ENCODE results near the gene CD300LF. TPM values are rescaled to one million over a fixed set of nuclear protein-coding genes. Genes with fewer than 3 reads are reported as not detected.

CD300LF gene
- polyA plus RNA-seq, 1 donor (not counting 4 experiments of a cell fraction or from before 2014, with no cell fraction given) = not detected

DNA sequence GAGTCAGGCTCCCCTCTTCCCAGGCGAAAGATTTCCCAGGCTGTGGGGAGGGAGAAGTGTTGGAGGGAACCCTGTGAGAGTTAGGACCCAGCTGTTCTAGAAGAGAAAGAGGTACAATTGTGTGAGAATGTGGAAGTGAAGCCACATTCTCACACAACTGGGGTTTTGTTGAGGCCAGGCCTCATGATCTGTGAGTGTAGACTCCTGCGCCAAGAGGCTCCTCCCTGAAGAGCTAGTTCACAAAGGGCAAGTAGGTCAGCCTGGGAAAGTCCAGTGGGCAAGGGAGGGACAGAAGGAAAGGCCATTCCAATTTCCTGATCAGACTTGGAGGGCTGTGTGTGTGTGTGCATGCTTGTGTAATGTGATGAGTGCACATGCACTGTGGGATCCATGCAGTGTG is 15.2 kb downstream of the CD300LF start:
- Histone ChIP-seq H3K4me1 (ENCODE audit: control insufficient read depth, extremely low read depth, insufficient read depth, low read length) (no peaks in the 10 kb centered on the region), H3K9ac (ENCODE audit: control insufficient read depth, extremely low read depth, insufficient read depth, low read length) (no peak overlapping the region), H3K9me3 (ENCODE audit: control insufficient read depth, low read depth, low read length) (no peaks in the 10 kb centered on the region), H2AFZ (ENCODE audit: control insufficient read depth, low read length) (no peak overlapping the region), H3K27me3 (ENCODE audit: control insufficient read depth, extremely low read depth, insufficient read depth, low read length) (peaks cover 6% of the 10 kb centered on the region), H3K36me3 (ENCODE audit: control insufficient read depth in 2 of 2, extremely low read depth in 1 of 2, insufficient read depth in 2 of 2, low read length in 2 of 2) (no peaks in the 10 kb centered on the region), H3K4me2 (ENCODE audit: control insufficient read depth, extremely low read depth, insufficient read depth, low read depth, low read length) (no peak overlapping the region), H3K9me1 (ENCODE audit: control insufficient read depth, extremely low read depth, insufficient read depth, low read length) (no peaks in the 10 kb centered on the region), H3K4me3 (ENCODE audit: control insufficient read depth in 2 of 3, extremely low read depth in 1 of 3, insufficient read depth in 2 of 3, low read depth in 1 of 3, low read length in 3 of 3) (no peak overlapping the region), H3K27ac (ENCODE audit: control insufficient read depth, insufficient read depth, low read length) (no peak overlapping the region), H3K79me2 (ENCODE audit: control insufficient read depth, insufficient read depth, low read length) (no peaks in the 10 kb centered on the region), H4K20me1 (ENCODE audit: control insufficient read depth, extremely low read depth, insufficient read depth, low read length) (no peaks in the 10 kb centered on the region)
- TF ChIP-seq, protein P1, sequence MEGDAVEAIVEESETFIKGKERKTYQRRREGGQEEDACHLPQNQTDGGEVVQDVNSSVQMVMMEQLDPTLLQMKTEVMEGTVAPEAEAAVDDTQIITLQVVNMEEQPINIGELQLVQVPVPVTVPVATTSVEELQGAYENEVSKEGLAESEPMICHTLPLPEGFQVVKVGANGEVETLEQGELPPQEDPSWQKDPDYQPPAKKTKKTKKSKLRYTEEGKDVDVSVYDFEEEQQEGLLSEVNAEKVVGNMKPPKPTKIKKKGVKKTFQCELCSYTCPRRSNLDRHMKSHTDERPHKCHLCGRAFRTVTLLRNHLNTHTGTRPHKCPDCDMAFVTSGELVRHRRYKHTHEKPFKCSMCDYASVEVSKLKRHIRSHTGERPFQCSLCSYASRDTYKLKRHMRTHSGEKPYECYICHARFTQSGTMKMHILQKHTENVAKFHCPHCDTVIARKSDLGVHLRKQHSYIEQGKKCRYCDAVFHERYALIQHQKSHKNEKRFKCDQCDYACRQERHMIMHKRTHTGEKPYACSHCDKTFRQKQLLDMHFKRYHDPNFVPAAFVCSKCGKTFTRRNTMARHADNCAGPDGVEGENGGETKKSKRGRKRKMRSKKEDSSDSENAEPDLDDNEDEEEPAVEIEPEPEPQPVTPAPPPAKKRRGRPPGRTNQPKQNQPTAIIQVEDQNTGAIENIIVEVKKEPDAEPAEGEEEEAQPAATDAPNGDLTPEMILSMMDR (optimal IDR thresholded peaks at IDR 0.05 in 1 of 3, IDR thresholded peaks at IDR 0.05 in 1 of 3, conservative IDR thresholded peaks at IDR 0.05 in 1 of 3; ENCODE audit: extremely low read depth in 1 of 3, insufficient read depth in 2 of 3, low read length in 3 of 3) = no peak
- TF ChIP-seq EZH2 (IDR thresholded peaks at IDR 0.05; ENCODE audit: low read length) = no peak
- FAIRE-seq = no peak
- dilution Hi-C loops (cut with MboI; ENCODE audit: extremely low pct_ligation_motif_present, low sequenced_read_pairs) = no loop called here
- DNase-seq (ENCODE audit: low read depth, low spot score) = no peak

DNA sequence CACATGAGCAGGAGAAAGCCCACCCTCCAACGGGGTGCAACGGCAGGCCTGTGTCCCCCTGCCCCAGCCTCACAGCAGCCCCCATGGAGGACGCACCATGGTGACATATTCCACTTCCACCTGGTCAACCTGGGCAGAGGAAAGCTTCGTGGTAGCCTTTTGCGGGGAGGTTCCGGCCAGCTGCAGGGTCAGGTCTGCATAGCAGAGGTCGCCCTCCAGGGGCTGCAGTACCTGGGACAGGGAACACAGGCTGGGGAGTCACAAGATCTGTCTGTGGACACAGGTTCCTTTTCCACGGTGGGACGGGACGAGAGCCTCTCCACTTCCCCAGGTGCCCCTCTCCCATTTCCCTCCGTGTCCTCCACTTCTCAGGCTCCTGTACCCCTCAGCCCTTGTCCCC is 17.1 kb downstream of the CD300LF start:
- TF ChIP-seq EZH2 (IDR thresholded peaks at IDR 0.05; ENCODE audit: low read length) = no peak
- TF ChIP-seq, protein P1 (optimal IDR thresholded peaks at IDR 0.05 in 1 of 3, IDR thresholded peaks at IDR 0.05 in 1 of 3, conservative IDR thresholded peaks at IDR 0.05 in 1 of 3; ENCODE audit: extremely low read depth in 1 of 3, insufficient read depth in 2 of 3, low read length in 3 of 3) = no peak
- no peak overlapping the region for H3K4me2 ChIP-seq (ENCODE audit: control insufficient read depth, extremely low read depth, insufficient read depth, low read depth, low read length)
- H3K4me1 ChIP-seq (ENCODE audit: control insufficient read depth, extremely low read depth, insufficient read depth, low read length) = no peaks in the 10 kb centered on the region
- H2AFZ ChIP-seq (ENCODE audit: control insufficient read depth, low read length) = no peak overlapping the region
- H3K4me3 ChIP-seq (ENCODE audit: control insufficient read depth in 2 of 3, extremely low read depth in 1 of 3, insufficient read depth in 2 of 3, low read depth in 1 of 3, low read length in 3 of 3) = no peak overlapping the region
- H3K27me3 ChIP-seq (ENCODE audit: control insufficient read depth, extremely low read depth, insufficient read depth, low read length) = peaks cover 6% of the 10 kb centered on the region
- H3K9ac ChIP-seq (ENCODE audit: control insufficient read depth, extremely low read depth, insufficient read depth, low read length) = no peak overlapping the region
- no peaks in the 10 kb centered on the region for H3K79me2 ChIP-seq (ENCODE audit: control insufficient read depth, insufficient read depth, low read length)
- H3K9me3 ChIP-seq (ENCODE audit: control insufficient read depth, low read depth, low read length) = no peaks in the 10 kb centered on the region
- no peaks in the 10 kb centered on the region for H3K9me1 ChIP-seq (ENCODE audit: control insufficient read depth, extremely low read depth, insufficient read depth, low read length)
- no peaks in the 10 kb centered on the region for H3K36me3 ChIP-seq (ENCODE audit: control insufficient read depth in 2 of 2, extremely low read depth in 1 of 2, insufficient read depth in 2 of 2, low read length in 2 of 2)
- DNase-seq (ENCODE audit: low read depth, low spot score) = no peak
- dilution Hi-C loops (cut with MboI; ENCODE audit: extremely low pct_ligation_motif_present, low sequenced_read_pairs) = no loop called here
- FAIRE-seq = no peak
- H3K27ac ChIP-seq (ENCODE audit: control insufficient read depth, insufficient read depth, low read length) = no peak overlapping the region
- no peaks in the 10 kb centered on the region for H4K20me1 ChIP-seq (ENCODE audit: control insufficient read depth, extremely low read depth, insufficient read depth, low read length)

All from keratinocyte (primary cell).